Duodenal mucosa (tissue), 2 donors: ENCODE results near the gene LIPG.
"Not testable (repeated sequence)": the region's sequence is repeated elsewhere in the genome, so short reads cannot be mapped to it uniquely, and the experiment has no call there.

Source experiments
- H3K27ac ChIP-seq: one replicate; pipeline ENCODE4 v1.7.0; 2013; ENCODE audit warnings: low read depth, low read length
- H3K27me3 ChIP-seq, 2 donors: one replicate each; pipeline ENCODE4 v1.7.0; 2013; ENCODE audit warnings: low read length in 2 of 2, control low read depth in 1 of 2; ENCODE audit not compliant: insufficient read depth in 2 of 2, control insufficient read depth in 1 of 2
- H3K36me3 ChIP-seq, 2 donors: one replicate each; pipeline ENCODE4 v1.7.0; 2013; ENCODE audit warnings: low read length in 2 of 2, control low read depth in 1 of 2; ENCODE audit not compliant: insufficient read depth in 2 of 2, control insufficient read depth in 1 of 2
- H3K4me1 ChIP-seq, 2 donors: one replicate each; pipeline ENCODE4 v1.7.0; 2013; ENCODE audit warnings: low read length in 2 of 2, control low read depth in 1 of 2; ENCODE audit not compliant: insufficient read depth in 2 of 2, control insufficient read depth in 1 of 2
- H3K4me3 ChIP-seq, 2 donors: one replicate each; pipeline ENCODE4 v1.7.0; 2013; ENCODE audit warnings: low read length in 2 of 2, low read depth in 1 of 2
- H3K9ac ChIP-seq, 2 donors: one replicate each; pipeline ENCODE4 v1.7.0; 2013; ENCODE audit warnings: low read length in 2 of 2, low read depth in 1 of 2
- H3K9me3 ChIP-seq, 2 donors: one replicate each; pipeline ENCODE4 v1.7.0; 2013; ENCODE audit warnings: low read length in 2 of 2, control low read depth in 1 of 2; ENCODE audit not compliant: control insufficient read depth in 1 of 2

The LIPG gene

DNA sequence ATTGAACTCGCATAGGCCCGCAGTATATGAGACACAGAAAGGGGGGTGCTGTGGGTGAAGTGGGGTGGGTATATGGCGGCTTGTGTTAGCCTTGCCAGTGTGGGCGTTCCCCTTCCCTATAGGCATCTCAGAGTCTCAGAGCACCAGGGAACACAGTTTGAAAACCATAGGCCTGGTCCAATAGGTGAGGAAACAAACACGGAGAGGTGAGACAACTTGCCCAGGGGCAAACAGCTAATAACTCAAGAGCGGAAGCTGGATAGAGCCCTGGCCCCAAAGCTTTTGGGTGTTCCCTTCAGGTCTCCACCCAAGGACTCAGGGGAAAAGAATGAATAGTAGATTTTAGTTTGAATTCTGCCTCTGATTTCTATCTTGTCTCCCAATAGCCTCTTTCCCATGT lies 7.9 kb downstream of the LIPG start:
- peaks cover 6 to 43% of the 10 kb centered on the region in 2 donors for H3K36me3 ChIP-seq
- H3K4me3 ChIP-seq = no peak overlapping the region
- no peak overlapping the region for H3K9ac ChIP-seq
- H3K4me1 ChIP-seq = peaks cover 12 to 21% of the 10 kb centered on the region in 2 donors
- no peaks in the 10 kb centered on the region for H3K9me3 ChIP-seq
- H3K27ac ChIP-seq = no peak overlapping the region
- no peaks in the 10 kb centered on the region for H3K27me3 ChIP-seq

- Histone ChIP-seq H3K27me3 (no peaks in the 10 kb centered on the region), H3K27ac (no peak overlapping the region), H3K36me3 (peaks cover 6 to 50% of the 10 kb centered on the region in 2 donors), H3K9ac (no peak overlapping the region), H3K9me3 (no peaks in the 10 kb centered on the region), H3K4me3 (no peak overlapping the region), H3K4me1 (peaks cover 3 to 10% of the 10 kb centered on the region in 2 donors)
Observed at GRCh38 chr18:49570836-49571235, 9.0 kb downstream of the LIPG start.

DNA sequence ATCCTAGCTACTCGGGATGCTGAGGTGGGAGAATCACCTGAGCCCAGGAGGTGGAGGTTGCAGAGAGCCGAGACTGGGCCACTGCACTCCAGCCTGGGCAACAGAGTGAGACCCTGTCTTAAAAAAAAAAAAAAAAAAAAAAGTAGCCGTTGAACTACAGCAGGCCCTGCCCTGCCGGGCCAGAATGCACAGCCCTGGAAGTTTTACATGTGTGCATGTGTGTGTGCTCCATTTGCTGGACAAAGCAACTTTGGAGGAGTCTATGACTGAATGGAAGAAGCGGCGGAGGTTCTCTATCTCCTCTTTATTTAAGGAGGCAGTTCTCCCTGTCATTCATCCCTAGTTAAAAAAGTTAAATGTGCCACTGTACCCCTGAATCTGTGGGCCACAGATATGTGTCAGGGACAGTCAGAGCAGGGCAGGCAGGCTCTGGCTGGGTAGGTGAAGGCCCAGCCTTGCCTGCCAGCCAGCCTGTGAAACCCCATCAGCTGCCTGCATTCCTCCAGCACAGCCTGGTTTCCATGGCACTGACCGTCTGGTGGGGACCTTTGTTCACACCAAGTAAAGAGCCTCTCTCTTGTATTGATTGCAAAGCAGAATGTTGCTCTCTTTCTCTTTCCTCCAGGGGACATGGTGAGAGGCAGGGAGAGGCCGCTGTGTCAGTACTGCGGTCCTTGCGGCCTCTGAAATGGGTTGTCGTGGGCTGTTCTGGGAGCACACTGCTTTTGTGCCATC lies 10.9 kb downstream of the LIPG start:
- Histone ChIP-seq H3K4me1 (peaks cover 0 to 6% of the 10 kb centered on the region in 2 donors), H3K4me3 (no peak overlapping the region), H3K27me3 (no peaks in the 10 kb centered on the region), H3K9ac (no peak overlapping the region), H3K36me3 (peaks cover 6 to 40% of the 10 kb centered on the region in 2 donors), H3K27ac (no peak overlapping the region), H3K9me3 (no peaks in the 10 kb centered on the region)

GRCh38 chr18:49573835-49574234 lies 12.0 kb downstream of the LIPG start:
- no peak overlapping the region for H3K4me3 ChIP-seq
- H3K27ac ChIP-seq = no peak overlapping the region
- H3K36me3 ChIP-seq = peaks cover 6 to 40% of the 10 kb centered on the region in 2 donors
- H3K9ac ChIP-seq = no peak overlapping the region
- H3K27me3 ChIP-seq = no peaks in the 10 kb centered on the region
- H3K9me3 ChIP-seq = no peaks in the 10 kb centered on the region
- peaks cover 0 to 2% of the 10 kb centered on the region in 2 donors for H3K4me1 ChIP-seq

GRCh38 chr18:49579041-49579440 lies 17.2 kb downstream of the LIPG start:
- not testable (repeated sequence) for H3K27ac ChIP-seq, H3K9ac ChIP-seq, H3K27me3 ChIP-seq

DNA sequence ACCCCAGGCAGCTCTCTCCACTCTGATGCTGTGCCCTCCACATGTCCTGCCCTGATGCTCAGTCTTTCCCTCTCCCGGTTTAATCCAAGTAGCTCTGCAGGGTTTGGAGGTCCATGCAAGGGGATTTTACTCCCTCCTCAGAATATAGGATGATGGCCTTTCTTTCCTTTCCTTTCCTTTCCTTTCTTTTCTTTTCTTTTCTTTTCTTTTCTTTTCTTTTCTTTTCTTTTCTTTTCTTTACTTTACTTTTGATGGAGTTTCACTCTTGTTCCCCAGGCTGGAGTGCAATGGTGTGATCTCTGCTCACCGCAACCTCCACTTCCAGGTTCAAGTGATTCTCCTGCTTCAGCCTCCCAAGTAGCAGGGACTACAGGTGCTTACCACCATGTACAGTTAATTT lies 17.7 kb downstream of the LIPG start:
- H3K36me3 ChIP-seq = peaks cover 0 to 37% of the 10 kb centered on the region in 2 donors
- not testable (repeated sequence) for H3K9me3 ChIP-seq, H3K9ac ChIP-seq, H3K27me3 ChIP-seq, H3K27ac ChIP-seq, H3K4me3 ChIP-seq, H3K4me1 ChIP-seq

More at GRCh38 chr18:49579041-49579440, 17.2 kb downstream of the LIPG start:
- H3K4me3 ChIP-seq, H3K9me3 ChIP-seq, H3K4me1 ChIP-seq: not testable (repeated sequence)
- H3K36me3 ChIP-seq = peaks cover 0 to 37% of the 10 kb centered on the region in 2 donors

- Histone ChIP-seq H3K9ac (no peak overlapping the region), H3K27me3 (no peaks in the 10 kb centered on the region)
Observed at GRCh38 chr18:49580279-49580678, 18.4 kb downstream of the LIPG start.

DNA sequence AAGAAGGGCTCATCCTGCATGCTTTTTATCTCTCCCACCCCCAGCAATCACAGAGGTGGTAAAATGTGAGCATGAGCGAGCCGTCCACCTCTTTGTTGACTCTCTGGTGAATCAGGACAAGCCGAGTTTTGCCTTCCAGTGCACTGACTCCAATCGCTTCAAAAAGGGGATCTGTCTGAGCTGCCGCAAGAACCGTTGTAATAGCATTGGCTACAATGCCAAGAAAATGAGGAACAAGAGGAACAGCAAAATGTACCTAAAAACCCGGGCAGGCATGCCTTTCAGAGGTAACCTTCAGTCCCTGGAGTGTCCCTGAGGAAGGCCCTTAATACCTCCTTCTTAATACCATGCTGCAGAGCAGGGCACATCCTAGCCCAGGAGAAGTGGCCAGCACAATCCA lies 19.5 kb downstream of the LIPG start:
- H3K9ac ChIP-seq = no peak overlapping the region
- peaks cover 9 to 12% of the 10 kb centered on the region in 2 donors for H3K4me1 ChIP-seq
- no peak overlapping the region for H3K27ac ChIP-seq
- no peak overlapping the region for H3K4me3 ChIP-seq
- no peaks in the 10 kb centered on the region for H3K27me3 ChIP-seq
- H3K36me3 ChIP-seq = peaks cover 0 to 30% of the 10 kb centered on the region in 2 donors
- H3K9me3 ChIP-seq = no peaks in the 10 kb centered on the region

More at GRCh38 chr18:49580279-49580678, 18.4 kb downstream of the LIPG start:
- no peak overlapping the region for H3K27ac ChIP-seq
- H3K36me3 ChIP-seq = peaks cover 0 to 33% of the 10 kb centered on the region in 2 donors
- no peaks in the 10 kb centered on the region for H3K9me3 ChIP-seq
- peaks cover 0 to 1% of the 10 kb centered on the region in 2 donors for H3K4me1 ChIP-seq
- no peak overlapping the region for H3K4me3 ChIP-seq

- H3K4me3 ChIP-seq = no peak overlapping the region
- H3K36me3 ChIP-seq = peaks cover under 1 to 30% of the 10 kb centered on the region in 2 donors
- no peak overlapping the region for H3K9ac ChIP-seq
- H3K9me3 ChIP-seq = no peaks in the 10 kb centered on the region
- H3K27me3 ChIP-seq = no peaks in the 10 kb centered on the region
- peaks cover 9 to 15% of the 10 kb centered on the region in 2 donors for H3K4me1 ChIP-seq
- no peak overlapping the region for H3K27ac ChIP-seq
Observed at GRCh38 chr18:49582579-49582978, 20.7 kb downstream of the LIPG start.

DNA sequence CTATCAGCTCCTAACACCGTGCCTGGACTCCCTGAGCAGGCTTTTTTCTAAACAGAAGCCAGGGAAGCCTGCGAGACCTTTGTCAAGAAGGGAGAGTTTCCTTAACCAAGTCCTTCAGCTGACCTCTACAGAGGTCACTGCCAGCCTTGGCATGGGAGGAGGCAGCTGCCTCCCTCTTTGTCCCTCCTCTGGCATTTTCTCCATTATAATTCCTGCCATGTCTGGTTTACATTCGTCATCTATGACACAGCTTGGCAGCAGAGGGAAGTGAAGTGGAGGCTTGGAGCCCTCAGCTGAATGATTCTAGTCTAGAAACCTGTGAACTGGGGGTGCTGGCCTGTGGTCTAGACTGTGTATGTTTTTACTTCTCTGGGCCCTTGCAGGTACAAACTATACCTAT lies 22.5 kb downstream of the LIPG start:
- Histone ChIP-seq H3K27me3 (no peaks in the 10 kb centered on the region), H3K4me1 (peaks cover 9 to 22% of the 10 kb centered on the region in 2 donors), H3K36me3 (peaks cover 9 to 39% of the 10 kb centered on the region in 2 donors), H3K9me3 (no peaks in the 10 kb centered on the region), H3K9ac (no peak overlapping the region), H3K27ac (no peak overlapping the region), H3K4me3 (no peak overlapping the region)
